Liver (tissue), 3 donors: ENCODE data around the gene SMIM1.

Source experiments
- EGR1 ChIP-seq, 2 donors: IDR thresholded peaks; 2 replicates each; pipeline ENCODE4 v1.6.1; 2016 to 2018; ENCODE audit warnings: antibody characterized with exemption in 2 of 2, low read depth in 2 of 2
- FOXA1 ChIP-seq: IDR thresholded peaks from 2 replicates; pipeline ENCODE4 v1.6.1; 2016; ENCODE audit warnings: antibody characterized with exemption
- GABPA ChIP-seq, 2 donors: IDR thresholded peaks in 1 of 2; conservative IDR thresholded peaks in 1 of 2; 2 replicates each; pipeline ENCODE4 v1.6.1; 2016; ENCODE audit warnings: antibody characterized with exemption in 2 of 2, mild to moderate bottlenecking in 1 of 2, moderate library complexity in 1 of 2
- JUND ChIP-seq, 2 donors: IDR thresholded peaks; 2 replicates each; pipeline ENCODE4 v1.6.1; 2016; ENCODE audit warnings: antibody characterized with exemption in 2 of 2
- RAD21 ChIP-seq, 2 donors: IDR thresholded peaks; 2 replicates each; pipeline ENCODE4 v1.6.1; 2016; ENCODE audit warnings: antibody characterized with exemption in 2 of 2, mild to moderate bottlenecking in 2 of 2
- RXRA ChIP-seq, 2 donors: IDR thresholded peaks; 2 replicates each; pipeline ENCODE4 v1.6.1; 2017 to 2018; ENCODE audit warnings: antibody characterized with exemption in 2 of 2, mild to moderate bottlenecking in 1 of 2
- SP1 ChIP-seq: IDR thresholded peaks from 2 replicates; pipeline ENCODE4 v1.6.1; 2018; ENCODE audit warnings: antibody characterized with exemption, mild to moderate bottlenecking
- TAF1 ChIP-seq: conservative IDR thresholded peaks from 2 replicates; pipeline ENCODE4 v1.6.1; 2016; ENCODE audit warnings: antibody characterized with exemption, mild to moderate bottlenecking
- YY1 ChIP-seq: IDR thresholded peaks from 2 replicates; pipeline ENCODE4 v1.6.1; 2016; ENCODE audit warnings: antibody characterized with exemption, mild to moderate bottlenecking
- TF ChIP-seq, protein P1 (sequence below): fragments of 150-350 bp; IDR thresholded peaks from 2 replicates; pipeline ENCODE4 v1.5.1; 2017; ENCODE audit warnings: improper control_type of control experiment, low read depth, low read length; ENCODE audit not compliant: missing input control
- TF ChIP-seq, protein P2 (sequence below): IDR thresholded peaks from 2 replicates; pipeline ENCODE4 v1.6.1; 2016; ENCODE audit warnings: antibody characterized with exemption, mild to moderate bottlenecking
- TF ChIP-seq, protein P3 (sequence below): IDR thresholded peaks from 2 replicates; pipeline ENCODE4 v1.6.1; 2016; ENCODE audit warnings: antibody characterized with exemption
- TF ChIP-seq, protein P4 (sequence below): IDR thresholded peaks from 2 replicates; pipeline ENCODE4 v1.6.1; 2016; ENCODE audit warnings: antibody characterized with exemption
- TF ChIP-seq, protein P5 (sequence below): IDR thresholded peaks from 2 replicates; pipeline ENCODE4 v1.6.1; 2016; ENCODE audit warnings: antibody characterized with exemption
- donor health status: healthy.
- donor health status: healthy.

DNA sequence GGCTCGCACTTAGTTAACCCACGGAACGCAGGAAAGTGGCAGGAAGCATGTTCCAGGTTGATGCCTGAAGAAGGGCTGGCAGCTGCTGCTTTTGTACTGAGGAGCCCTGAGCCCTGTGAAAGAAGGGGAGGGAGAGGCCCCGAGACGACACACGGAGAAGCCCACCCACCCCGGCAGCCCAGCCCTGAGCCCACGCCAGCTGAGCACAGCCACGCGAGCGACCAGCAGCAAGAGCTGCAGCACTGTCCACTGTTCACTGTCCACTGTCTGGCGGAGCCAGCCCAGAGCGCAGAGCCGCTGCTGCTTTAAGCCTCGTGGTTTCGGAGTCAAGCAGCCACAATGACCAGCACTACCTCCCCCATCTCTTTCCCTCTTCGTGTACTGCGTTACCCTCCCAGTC lies 18.4 kb downstream of the SMIM1 start:
- TF ChIP-seq, protein P1, sequence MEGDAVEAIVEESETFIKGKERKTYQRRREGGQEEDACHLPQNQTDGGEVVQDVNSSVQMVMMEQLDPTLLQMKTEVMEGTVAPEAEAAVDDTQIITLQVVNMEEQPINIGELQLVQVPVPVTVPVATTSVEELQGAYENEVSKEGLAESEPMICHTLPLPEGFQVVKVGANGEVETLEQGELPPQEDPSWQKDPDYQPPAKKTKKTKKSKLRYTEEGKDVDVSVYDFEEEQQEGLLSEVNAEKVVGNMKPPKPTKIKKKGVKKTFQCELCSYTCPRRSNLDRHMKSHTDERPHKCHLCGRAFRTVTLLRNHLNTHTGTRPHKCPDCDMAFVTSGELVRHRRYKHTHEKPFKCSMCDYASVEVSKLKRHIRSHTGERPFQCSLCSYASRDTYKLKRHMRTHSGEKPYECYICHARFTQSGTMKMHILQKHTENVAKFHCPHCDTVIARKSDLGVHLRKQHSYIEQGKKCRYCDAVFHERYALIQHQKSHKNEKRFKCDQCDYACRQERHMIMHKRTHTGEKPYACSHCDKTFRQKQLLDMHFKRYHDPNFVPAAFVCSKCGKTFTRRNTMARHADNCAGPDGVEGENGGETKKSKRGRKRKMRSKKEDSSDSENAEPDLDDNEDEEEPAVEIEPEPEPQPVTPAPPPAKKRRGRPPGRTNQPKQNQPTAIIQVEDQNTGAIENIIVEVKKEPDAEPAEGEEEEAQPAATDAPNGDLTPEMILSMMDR: no peak
- TF ChIP-seq TAF1 (no peak), SP1 (no peak), EGR1 (IDR thresholded peaks at IDR 0.05; ENCODE audit: low read depth in 2 of 2) (no peak), YY1 (no peak), JUND (IDR thresholded peaks at IDR 0.05) (no peak), FOXA1 (no peak), GABPA (IDR thresholded peaks at IDR 0.05 in 1 of 2, conservative IDR thresholded peaks at IDR 0.05 in 1 of 2) (no peak), RAD21 (IDR thresholded peaks at IDR 0.05) (no peak), RXRA (IDR thresholded peaks at IDR 0.05) (no peak)
- TF ChIP-seq, protein P2, sequence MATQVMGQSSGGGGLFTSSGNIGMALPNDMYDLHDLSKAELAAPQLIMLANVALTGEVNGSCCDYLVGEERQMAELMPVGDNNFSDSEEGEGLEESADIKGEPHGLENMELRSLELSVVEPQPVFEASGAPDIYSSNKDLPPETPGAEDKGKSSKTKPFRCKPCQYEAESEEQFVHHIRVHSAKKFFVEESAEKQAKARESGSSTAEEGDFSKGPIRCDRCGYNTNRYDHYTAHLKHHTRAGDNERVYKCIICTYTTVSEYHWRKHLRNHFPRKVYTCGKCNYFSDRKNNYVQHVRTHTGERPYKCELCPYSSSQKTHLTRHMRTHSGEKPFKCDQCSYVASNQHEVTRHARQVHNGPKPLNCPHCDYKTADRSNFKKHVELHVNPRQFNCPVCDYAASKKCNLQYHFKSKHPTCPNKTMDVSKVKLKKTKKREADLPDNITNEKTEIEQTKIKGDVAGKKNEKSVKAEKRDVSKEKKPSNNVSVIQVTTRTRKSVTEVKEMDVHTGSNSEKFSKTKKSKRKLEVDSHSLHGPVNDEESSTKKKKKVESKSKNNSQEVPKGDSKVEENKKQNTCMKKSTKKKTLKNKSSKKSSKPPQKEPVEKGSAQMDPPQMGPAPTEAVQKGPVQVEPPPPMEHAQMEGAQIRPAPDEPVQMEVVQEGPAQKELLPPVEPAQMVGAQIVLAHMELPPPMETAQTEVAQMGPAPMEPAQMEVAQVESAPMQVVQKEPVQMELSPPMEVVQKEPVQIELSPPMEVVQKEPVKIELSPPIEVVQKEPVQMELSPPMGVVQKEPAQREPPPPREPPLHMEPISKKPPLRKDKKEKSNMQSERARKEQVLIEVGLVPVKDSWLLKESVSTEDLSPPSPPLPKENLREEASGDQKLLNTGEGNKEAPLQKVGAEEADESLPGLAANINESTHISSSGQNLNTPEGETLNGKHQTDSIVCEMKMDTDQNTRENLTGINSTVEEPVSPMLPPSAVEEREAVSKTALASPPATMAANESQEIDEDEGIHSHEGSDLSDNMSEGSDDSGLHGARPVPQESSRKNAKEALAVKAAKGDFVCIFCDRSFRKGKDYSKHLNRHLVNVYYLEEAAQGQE: no peak
- TF ChIP-seq, protein P3, sequence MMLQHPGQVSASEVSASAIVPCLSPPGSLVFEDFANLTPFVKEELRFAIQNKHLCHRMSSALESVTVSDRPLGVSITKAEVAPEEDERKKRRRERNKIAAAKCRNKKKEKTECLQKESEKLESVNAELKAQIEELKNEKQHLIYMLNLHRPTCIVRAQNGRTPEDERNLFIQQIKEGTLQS: no peak
- TF ChIP-seq, protein P4, sequence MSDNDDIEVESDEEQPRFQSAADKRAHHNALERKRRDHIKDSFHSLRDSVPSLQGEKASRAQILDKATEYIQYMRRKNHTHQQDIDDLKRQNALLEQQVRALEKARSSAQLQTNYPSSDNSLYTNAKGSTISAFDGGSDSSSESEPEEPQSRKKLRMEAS: no peak
- TF ChIP-seq, protein P5, sequence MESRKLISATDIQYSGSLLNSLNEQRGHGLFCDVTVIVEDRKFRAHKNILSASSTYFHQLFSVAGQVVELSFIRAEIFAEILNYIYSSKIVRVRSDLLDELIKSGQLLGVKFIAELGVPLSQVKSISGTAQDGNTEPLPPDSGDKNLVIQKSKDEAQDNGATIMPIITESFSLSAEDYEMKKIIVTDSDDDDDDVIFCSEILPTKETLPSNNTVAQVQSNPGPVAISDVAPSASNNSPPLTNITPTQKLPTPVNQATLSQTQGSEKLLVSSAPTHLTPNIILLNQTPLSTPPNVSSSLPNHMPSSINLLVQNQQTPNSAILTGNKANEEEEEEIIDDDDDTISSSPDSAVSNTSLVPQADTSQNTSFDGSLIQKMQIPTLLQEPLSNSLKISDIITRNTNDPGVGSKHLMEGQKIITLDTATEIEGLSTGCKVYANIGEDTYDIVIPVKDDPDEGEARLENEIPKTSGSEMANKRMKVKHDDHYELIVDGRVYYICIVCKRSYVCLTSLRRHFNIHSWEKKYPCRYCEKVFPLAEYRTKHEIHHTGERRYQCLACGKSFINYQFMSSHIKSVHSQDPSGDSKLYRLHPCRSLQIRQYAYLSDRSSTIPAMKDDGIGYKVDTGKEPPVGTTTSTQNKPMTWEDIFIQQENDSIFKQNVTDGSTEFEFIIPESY: no peak
